SU-DHL-6 (cell line): ENCODE results near the gene OR6Y1.

Source experiments
- CTCF ChIP-seq: fragments of 200-600 bp; sonication (generic); IDR thresholded peaks from one replicate; pipeline ENCODE4 v1.5.1; 2017; ENCODE audit warnings: antibody characterized with exemption, mild to moderate bottlenecking, low read length, moderate library complexity; ENCODE audit not compliant: insufficient read depth, poor library complexity, severe bottlenecking
- EZH2phosphoT487 ChIP-seq: fragments of 200-600 bp; sonication (generic), shearing (Covaris generic); conservative IDR thresholded peaks from 2 replicates; pipeline ENCODE4 v1.6.1; 2018; ENCODE audit warnings: mild to moderate bottlenecking, antibody characterized with exemption, low read length, moderate library complexity, mixed read lengths

GRCh38 chr1:158570480-158570879 lies 16.3 kb upstream of the OR6Y1 start, which contains the start of gene OR6P1:
- no peak for TF ChIP-seq CTCF
- TF ChIP-seq EZH2phosphoT487 = no peak
